H9 (cell line): ENCODE data around the gene CUBN. TPM values are rescaled to one million over a fixed set of nuclear protein-coding genes. Genes with fewer than 3 reads are reported as not detected.

Experiments used
- DNase-seq: peaks from one replicate; pipeline ENCODE4 v3.0.0-alpha.2; 2017
- H2AFZ ChIP-seq: one replicate; pipeline ENCODE4 v1.6.1; 2013; ENCODE audit warnings: mild to moderate bottlenecking, low read length, control low read depth, moderate library complexity
- H2AK5ac ChIP-seq: 2 replicates; pipeline ENCODE4 v1.6.1; 2013; ENCODE audit warnings: low read length, control low read depth, mixed read lengths; ENCODE audit not compliant: insufficient read length
- H2BK120ac ChIP-seq: one replicate; pipeline ENCODE4 v1.6.1; 2013; ENCODE audit warnings: low read depth, mild to moderate bottlenecking, low read length, control low read depth, inconsistent platforms; ENCODE audit not compliant: poor library complexity, severe bottlenecking
- H2BK12ac ChIP-seq: 2 replicates; pipeline ENCODE4 v1.6.1; 2013; ENCODE audit warnings: low read length, control low read depth, mixed read lengths, low read depth; ENCODE audit not compliant: insufficient read length
- H2BK15ac ChIP-seq: 2 replicates; pipeline ENCODE4 v1.6.1; 2013; ENCODE audit warnings: low read depth, low read length, control low read depth
- H2BK20ac ChIP-seq: one replicate; pipeline ENCODE4 v1.6.1; 2013; ENCODE audit warnings: low read depth, mild to moderate bottlenecking, low read length, control low read depth, inconsistent platforms; ENCODE audit not compliant: poor library complexity, severe bottlenecking
- H2BK5ac ChIP-seq: 2 replicates; pipeline ENCODE4 v1.6.1; 2013; ENCODE audit warnings: low read length, control low read depth, mixed read lengths; ENCODE audit not compliant: insufficient read length
- H3K14ac ChIP-seq: 2 replicates; pipeline ENCODE4 v1.6.1; 2013; ENCODE audit warnings: low read length, control low read depth; ENCODE audit not compliant: insufficient read depth
- H3K18ac ChIP-seq: 2 replicates; pipeline ENCODE4 v1.6.1; 2013; ENCODE audit warnings: low read depth, mild to moderate bottlenecking, mixed read lengths, low read length, control low read depth; ENCODE audit not compliant: insufficient read length
- H3K23ac ChIP-seq: 2 replicates; pipeline ENCODE4 v1.6.1; 2013; ENCODE audit warnings: low read length, control low read depth, mixed read lengths, low read depth; ENCODE audit not compliant: insufficient read length
- H3K23me2 ChIP-seq: 2 replicates; pipeline ENCODE4 v1.6.1; 2013; ENCODE audit warnings: low read depth, mild to moderate bottlenecking, mixed read lengths, low read length, control low read depth; ENCODE audit not compliant: insufficient read length, poor library complexity, severe bottlenecking
- H3K27ac ChIP-seq: 2 replicates; pipeline ENCODE4 v1.5.1; 2013; ENCODE audit warnings: low read length, control low read depth, mixed read lengths, low read depth; ENCODE audit not compliant: insufficient read length
- H3K27me3 ChIP-seq: 2 replicates; pipeline ENCODE4 v1.6.1; 2013; ENCODE audit warnings: low read length, control low read depth, inconsistent platforms; ENCODE audit not compliant: insufficient read depth
- H3K4ac ChIP-seq: 2 replicates; pipeline ENCODE4 v1.6.1; 2013; ENCODE audit warnings: low read depth, mild to moderate bottlenecking, control low read depth, inconsistent platforms, low read length, moderate library complexity
- H3K4me1 ChIP-seq: 2 replicates; pipeline ENCODE4 v1.6.1; 2013; ENCODE audit warnings: low read length, control low read depth, inconsistent platforms; ENCODE audit not compliant: insufficient read depth
- H3K4me2 ChIP-seq: 2 replicates; pipeline ENCODE4 v1.6.1; 2013; ENCODE audit warnings: low read length, control low read depth, mixed read lengths; ENCODE audit not compliant: insufficient read length, insufficient read depth
- H3K56ac ChIP-seq: 2 replicates; pipeline ENCODE4 v1.6.1; 2013; ENCODE audit warnings: low read depth, mild to moderate bottlenecking, mixed read lengths, low read length, control low read depth; ENCODE audit not compliant: insufficient read length
- H3K79me1 ChIP-seq: 2 replicates; pipeline ENCODE4 v1.6.1; 2013; ENCODE audit warnings: low read depth, mild to moderate bottlenecking, moderate library complexity, low read length, control low read depth, inconsistent platforms; ENCODE audit not compliant: insufficient read depth, poor library complexity, severe bottlenecking
- H3K79me2 ChIP-seq: 2 replicates; pipeline ENCODE4 v1.6.1; 2013; ENCODE audit warnings: low read length, control low read depth, inconsistent platforms; ENCODE audit not compliant: insufficient read depth
- H3K9ac ChIP-seq: 2 replicates; pipeline ENCODE4 v1.6.1; 2013; ENCODE audit warnings: low read length, control low read depth, mixed read lengths; ENCODE audit not compliant: insufficient read length; ENCODE audit errors: extremely low read depth
- H3K9me3 ChIP-seq: one replicate; pipeline ENCODE4 v1.6.1; 2013; ENCODE audit warnings: low read depth, low read length, inconsistent platforms; ENCODE audit not compliant: control insufficient read depth
- H3T11ph ChIP-seq: one replicate; pipeline ENCODE4 v1.6.1; 2013; ENCODE audit warnings: mild to moderate bottlenecking, low read length, control low read depth, inconsistent platforms
- H4K20me1 ChIP-seq: one replicate; pipeline ENCODE4 v1.6.1; 2013; ENCODE audit not compliant: control insufficient read depth, insufficient read length, insufficient read depth
- H4K5ac ChIP-seq: 2 replicates; pipeline ENCODE4 v1.6.1; 2013; ENCODE audit warnings: low read depth, mild to moderate bottlenecking, mixed read lengths, low read length, control low read depth; ENCODE audit not compliant: insufficient read length
- H4K8ac ChIP-seq: replicated peaks from 2 replicates; pipeline ENCODE4 v1.6.1; 2013; ENCODE audit warnings: low read length, control low read depth, mixed read lengths, low read depth; ENCODE audit not compliant: insufficient read length
- H4K91ac ChIP-seq: 2 replicates; pipeline ENCODE4 v1.6.1; 2013; ENCODE audit warnings: low read depth, mild to moderate bottlenecking, moderate library complexity, mixed read lengths, low read length, control low read depth; ENCODE audit not compliant: insufficient read length
- H3K27ac Mint-ChIP-seq, 3 experiments: 2 replicates in 2 of 3; 3 replicates in 1 of 3; pipeline ENCODE4 v1.8.0; 2020 to 2021; ENCODE audit warnings: mixed read lengths in 3 of 3, mild to moderate bottlenecking in 1 of 3, moderate library complexity in 1 of 3
- H3K27me3 Mint-ChIP-seq: 2 replicates; pipeline ENCODE4 v1.8.0; 2021; ENCODE audit warnings: low read depth, mild to moderate bottlenecking, moderate library complexity, mixed read lengths
- H3K36me3 Mint-ChIP-seq, 3 experiments: 2 replicates in 2 of 3; 3 replicates in 1 of 3; pipeline ENCODE4 v1.8.0; 2020 to 2021; ENCODE audit warnings: low read depth in 3 of 3, mixed read lengths in 3 of 3; ENCODE audit not compliant: insufficient read depth in 1 of 3
- H3K4me1 Mint-ChIP-seq, 2 experiments: 2 replicates each; pipeline ENCODE4 v1.8.0; 2020; ENCODE audit warnings: mixed read lengths in 2 of 2
- H3K4me3 Mint-ChIP-seq, 2 experiments: 2 replicates in 1 of 2; 3 replicates in 1 of 2; pipeline ENCODE4 v1.8.0; 2020 to 2021; ENCODE audit warnings: mild to moderate bottlenecking in 2 of 2, mixed read lengths in 2 of 2, moderate library complexity in 1 of 2
- H3K9me3 Mint-ChIP-seq, 2 experiments: 2 replicates in 1 of 2; 3 replicates in 1 of 2; pipeline ENCODE4 v1.8.0; 2020; ENCODE audit warnings: mild to moderate bottlenecking in 2 of 2, mixed read lengths in 2 of 2, moderate library complexity in 1 of 2
- WGBS: extraction: QIAGEN DNeasy Blood & Tissue Kit; methylation state at CpG from one replicate; pipeline ENCODE4 v1.1.7; 2013; ENCODE audit warnings: missing lambda C conversion rate, low lambda C conversion rate, mixed read lengths; ENCODE audit not compliant: insufficient read length; ENCODE audit errors: extremely low coverage; 5-methylcytosine and 5-hydroxymethylcytosine counted together
- total RNA-seq: library from RNA; stranded (reverse); gene quantifications from 2 replicates; pipeline ENCODE4 v1.2.1, GENCODE V29; 2021
- TF ChIP-seq, protein P1 (sequence below): fragments of 200-600 bp; sonication (generic); conservative IDR thresholded peaks from 3 replicates; pipeline ENCODE4 v1.8.0; 2021; ENCODE audit warnings: antibody characterized with exemption, mild to moderate bottlenecking

The CUBN gene
- total RNA-seq, 1 experiment from 2014 or later = 0.26 TPM

GRCh38 chr10:17056781-17057428 lies 72.7 kb downstream of the CUBN start:
- no peaks in the 10 kb centered on the region for H3K27me3 Mint-ChIP-seq

More at GRCh38 chr10:17056781-17057428, 72.7 kb downstream of the CUBN start:
- Histone ChIP-seq H3K27me3 (no peaks in the 10 kb centered on the region), H4K20me1 (no peaks in the 10 kb centered on the region), H4K8ac (no peak overlapping the region), H3K4ac (no peak overlapping the region), H3T11ph (no peak overlapping the region), H3K79me1 (no peaks in the 10 kb centered on the region), H3K4me1 (no peaks in the 10 kb centered on the region), H3K9ac (no peak overlapping the region), H3K56ac (no peak overlapping the region), H3K9me3 (no peaks in the 10 kb centered on the region), H2BK12ac (no peak overlapping the region), H3K79me2 (no peaks in the 10 kb centered on the region), H3K4me2 (no peak overlapping the region), H3K23me2 (no peaks in the 10 kb centered on the region), H2AFZ (no peak overlapping the region), H4K91ac (no peak overlapping the region), H2BK120ac (no peak overlapping the region), H3K27ac (no peak overlapping the region), H3K18ac (no peak overlapping the region), H2AK5ac (no peak overlapping the region), H3K14ac (no peak overlapping the region), H2BK20ac (no peak overlapping the region), H2BK5ac (no peak overlapping the region), H4K5ac (no peak overlapping the region), H3K23ac (no peak overlapping the region), H2BK15ac (no peak overlapping the region)
- Mint-ChIP-seq H3K9me3 (peaks cover 4 to 5% of the 10 kb centered on the region in 2 experiments), H3K4me3 (no peak overlapping the region), H3K4me1 (peaks cover 3 to 4% of the 10 kb centered on the region in 2 experiments; a peak in 2 of 4 replicates), H3K27ac (no peak overlapping the region), H3K36me3 (peaks cover 2 to 13% (median 3%) of the 10 kb centered on the region in 3 experiments; a peak in 5 of 7 replicates)
- TF ChIP-seq, protein P1, sequence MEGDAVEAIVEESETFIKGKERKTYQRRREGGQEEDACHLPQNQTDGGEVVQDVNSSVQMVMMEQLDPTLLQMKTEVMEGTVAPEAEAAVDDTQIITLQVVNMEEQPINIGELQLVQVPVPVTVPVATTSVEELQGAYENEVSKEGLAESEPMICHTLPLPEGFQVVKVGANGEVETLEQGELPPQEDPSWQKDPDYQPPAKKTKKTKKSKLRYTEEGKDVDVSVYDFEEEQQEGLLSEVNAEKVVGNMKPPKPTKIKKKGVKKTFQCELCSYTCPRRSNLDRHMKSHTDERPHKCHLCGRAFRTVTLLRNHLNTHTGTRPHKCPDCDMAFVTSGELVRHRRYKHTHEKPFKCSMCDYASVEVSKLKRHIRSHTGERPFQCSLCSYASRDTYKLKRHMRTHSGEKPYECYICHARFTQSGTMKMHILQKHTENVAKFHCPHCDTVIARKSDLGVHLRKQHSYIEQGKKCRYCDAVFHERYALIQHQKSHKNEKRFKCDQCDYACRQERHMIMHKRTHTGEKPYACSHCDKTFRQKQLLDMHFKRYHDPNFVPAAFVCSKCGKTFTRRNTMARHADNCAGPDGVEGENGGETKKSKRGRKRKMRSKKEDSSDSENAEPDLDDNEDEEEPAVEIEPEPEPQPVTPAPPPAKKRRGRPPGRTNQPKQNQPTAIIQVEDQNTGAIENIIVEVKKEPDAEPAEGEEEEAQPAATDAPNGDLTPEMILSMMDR = no peak
- no peak for DNase-seq
- no CpG with 5 or more reads among the region's 6 CpGs for WGBS
